H1 (cell line): Measurements from ENCODE around the gene HIVEP3. TPM values are rescaled to one million over a fixed set of nuclear protein-coding genes. Genes with fewer than 3 reads are reported as not detected.

Source experiments
- CTCF ChIA-PET: fragments of 300-600 bp; sonication (Branson Sonifier 250); formaldehyde crosslinking; loops from one replicate; lab custom pipeline; 2021; ENCODE audit not compliant: partially characterized antibody; lab: Charles Lee
- POLR2A ChIA-PET: fragments of 300-600 bp; sonication (Branson Sonifier 250); formaldehyde crosslinking; loops from one replicate; lab custom pipeline; 2021; ENCODE audit warnings: inconsistent platforms; ENCODE audit not compliant: partially characterized antibody; lab: Charles Lee
- DNase-seq, 2 experiments: peaks; one replicate each; pipeline versions ENCODE4 v3.0.0 to v3.0.0-alpha.2; 2010 to 2022; ENCODE audit warnings: low spot score in 2 of 2, low read depth in 1 of 2, mixed read lengths in 1 of 2
- FAIRE-seq: peaks from 2 replicates; lab custom pipeline; 2011; peaks lifted over from hg19 to GRCh38; lab: Jason Lieb, UNC
- H2AFZ ChIP-seq: 2 replicates; pipeline ENCODE4 v1.8.1; 2012; ENCODE audit warnings: low read length, inconsistent platforms
- H2AK5ac ChIP-seq: 2 replicates; pipeline ENCODE4 v1.6.1; 2013; ENCODE audit warnings: low read depth, low read length
- H2BK120ac ChIP-seq: replicated peaks from 2 replicates; pipeline ENCODE3; 2013; ENCODE audit warnings: low read depth, low read length, inconsistent platforms
- H2BK12ac ChIP-seq: 2 replicates; pipeline ENCODE4 v1.6.1; 2013; ENCODE audit warnings: low read depth, low read length
- H2BK15ac ChIP-seq: 2 replicates; pipeline ENCODE4 v1.6.1; 2013; ENCODE audit warnings: low read length
- H2BK20ac ChIP-seq: 2 replicates; pipeline ENCODE4 v1.6.1; 2013; ENCODE audit warnings: low read length
- H2BK5ac ChIP-seq: 2 replicates; pipeline ENCODE4 v1.6.1; 2013; ENCODE audit warnings: low read depth, low read length
- H3K14ac ChIP-seq: 2 replicates; pipeline ENCODE4 v1.6.1; 2013; ENCODE audit warnings: inconsistent platforms; ENCODE audit not compliant: insufficient read length
- H3K18ac ChIP-seq: 2 replicates; pipeline ENCODE4 v1.6.1; 2013; ENCODE audit warnings: low read length; ENCODE audit errors: extremely low read depth
- H3K23ac ChIP-seq: 2 replicates; pipeline ENCODE4 v1.6.1; 2013; ENCODE audit warnings: inconsistent platforms; ENCODE audit not compliant: insufficient read length
- H3K23me2 ChIP-seq: 2 replicates; pipeline ENCODE4 v1.6.1; 2013; ENCODE audit warnings: low read depth, low read length
- H3K27ac ChIP-seq: 2 replicates; pipeline ENCODE4 v1.6.1; 2011; ENCODE audit warnings: low read depth, low read length, inconsistent platforms
- H3K27me3 ChIP-seq, 4 experiments: replicated peaks in 1 of 4; 1 replicate in 1 of 4; 2 replicates in 3 of 4; pipeline versions ENCODE4 v1.6.1 to v1.8.1; 2011 to 2013; ENCODE audit warnings: low read length in 3 of 4, mild to moderate bottlenecking in 3 of 4, inconsistent platforms in 2 of 4, mixed read lengths in 2 of 4, moderate library complexity in 1 of 4; ENCODE audit not compliant: control insufficient read depth in 3 of 4, insufficient read depth in 3 of 4; ENCODE audit errors: extremely low read depth in 1 of 4
- H3K36me3 ChIP-seq, 4 experiments: 2 replicates each; pipeline versions ENCODE4 v1.6.1 to v1.8.1; 2011 to 2013; ENCODE audit warnings: mild to moderate bottlenecking in 4 of 4, low read length in 3 of 4, moderate library complexity in 2 of 4, control low read depth in 1 of 4, inconsistent platforms in 1 of 4; ENCODE audit not compliant: insufficient read depth in 4 of 4, control insufficient read depth in 2 of 4
- H3K4ac ChIP-seq: replicated peaks from 2 replicates; pipeline ENCODE3; 2013; ENCODE audit warnings: low read length, low read depth, mixed read lengths, inconsistent platforms; ENCODE audit not compliant: insufficient read length
- H3K4me1 ChIP-seq, 4 experiments: replicated peaks in 1 of 4; 1 replicate in 1 of 4; 2 replicates in 3 of 4; pipeline versions ENCODE4 v1.6.1 to v1.8.1; 2011 to 2013; ENCODE audit warnings: low read length in 3 of 4, inconsistent platforms in 2 of 4, mixed read lengths in 1 of 4; ENCODE audit not compliant: insufficient read depth in 4 of 4, control insufficient read depth in 3 of 4
- H3K4me2 ChIP-seq, 2 experiments: 2 replicates each; pipeline versions ENCODE4 v1.6.1 to v1.8.1; 2011 to 2013; ENCODE audit warnings: low read depth in 2 of 2, low read length in 2 of 2, control low read depth in 1 of 2, inconsistent platforms in 1 of 2, mild to moderate bottlenecking in 1 of 2; ENCODE audit not compliant: insufficient read depth in 1 of 2
- H3K4me3 ChIP-seq, 4 experiments: fragments of 200-600, 300-600 bp in 1 of 4; sonication (generic), shearing (Covaris generic), sonication (Bioruptor Twin) in 1 of 4; 2 replicates each; pipeline versions ENCODE4 v1.5.1 to v1.8.1; 2011 to 2016; ENCODE audit warnings: low read length in 4 of 4, low read depth in 3 of 4, control low read depth in 2 of 4, inconsistent platforms in 2 of 4, mild to moderate bottlenecking in 2 of 4, mixed read lengths in 1 of 4, moderate library complexity in 1 of 4; ENCODE audit not compliant: insufficient read depth in 2 of 4; ENCODE audit errors: extremely low read depth in 1 of 4
- H3K56ac ChIP-seq: replicated peaks from 2 replicates; pipeline ENCODE3; 2013; ENCODE audit warnings: low read depth, mild to moderate bottlenecking, mixed read lengths, low read length, inconsistent platforms; ENCODE audit not compliant: insufficient read length
- H3K79me1 ChIP-seq: 2 replicates; pipeline ENCODE4 v1.6.1; 2013; ENCODE audit warnings: low read depth, low read length, control low read depth
- H3K79me2 ChIP-seq, 2 experiments: 2 replicates each; pipeline versions ENCODE4 v1.6.1 to v1.8.1; 2012 to 2013; ENCODE audit warnings: low read length in 2 of 2, mild to moderate bottlenecking in 2 of 2, inconsistent platforms in 1 of 2; ENCODE audit not compliant: insufficient read depth in 2 of 2, control insufficient read depth in 1 of 2
- H3K9ac ChIP-seq, 4 experiments: replicated peaks in 1 of 4; 1 replicate in 1 of 4; 2 replicates in 3 of 4; pipeline versions ENCODE4 v1.6.1 to v1.8.1; 2011 to 2013; ENCODE audit warnings: low read depth in 3 of 4, low read length in 3 of 4, control low read depth in 2 of 4, mild to moderate bottlenecking in 2 of 4, moderate library complexity in 2 of 4, inconsistent platforms in 1 of 4; ENCODE audit errors: extremely low read depth in 1 of 4
- H3K9me3 ChIP-seq, 2 experiments: 2 replicates each; pipeline versions ENCODE4 v1.6.1 to v1.8.1; 2012 to 2013; ENCODE audit warnings: mild to moderate bottlenecking in 2 of 2, moderate library complexity in 2 of 2, control low read depth in 1 of 2, inconsistent platforms in 1 of 2, low read depth in 1 of 2, low read length in 1 of 2, mixed read lengths in 1 of 2; ENCODE audit not compliant: insufficient read depth in 2 of 2
- H4K20me1 ChIP-seq, 2 experiments: replicated peaks in 1 of 2; 2 replicates each; pipeline versions ENCODE3 to v1.8.1; 2011 to 2013; ENCODE audit warnings: inconsistent platforms in 2 of 2, low read length in 2 of 2, mild to moderate bottlenecking in 1 of 2; ENCODE audit not compliant: insufficient read depth in 2 of 2, control insufficient read depth in 1 of 2
- H4K5ac ChIP-seq: 2 replicates; pipeline ENCODE4 v1.6.1; 2013; ENCODE audit warnings: low read length, low read depth, mixed read lengths, inconsistent platforms; ENCODE audit not compliant: insufficient read length
- H4K8ac ChIP-seq: 2 replicates; pipeline ENCODE4 v1.8.0; 2013; ENCODE audit warnings: mild to moderate bottlenecking, moderate library complexity, low read length, inconsistent platforms; ENCODE audit not compliant: insufficient read depth; ENCODE audit errors: extremely low read depth
- H4K91ac ChIP-seq: replicated peaks from 2 replicates; pipeline ENCODE3; 2013; ENCODE audit warnings: low read length, mixed read lengths, inconsistent platforms; ENCODE audit not compliant: insufficient read length
- BCL11A ChIP-seq, 2 experiments: IDR thresholded peaks; one replicate each; pipeline ENCODE4 v1.6.1; 2011; ENCODE audit warnings: low read depth in 2 of 2, low read length in 2 of 2, mild to moderate bottlenecking in 2 of 2
- BRCA1 ChIP-seq: IDR thresholded peaks from 2 replicates; pipeline ENCODE4 v1.6.1; 2012; ENCODE audit warnings: low read depth, low read length, improper control_type of control experiment
- CHD2 ChIP-seq: IDR thresholded peaks from 2 replicates; pipeline ENCODE4 v1.6.1; 2012; ENCODE audit warnings: low read length, improper control_type of control experiment
- E2F6 ChIP-seq: IDR thresholded peaks from 2 replicates; pipeline ENCODE4 v1.6.1; 2012; ENCODE audit warnings: inconsistent platforms
- HDAC2 ChIP-seq, 2 experiments: fragments of 300-600 bp in 1 of 2; sonication (generic) in 1 of 2; IDR thresholded peaks; 2 replicates each; pipeline ENCODE4 v1.6.1; 2011 to 2012; ENCODE audit warnings: low read depth in 2 of 2, low read length in 2 of 2, mild to moderate bottlenecking in 2 of 2, moderate library complexity in 2 of 2, borderline replicate concordance in 1 of 2, inconsistent platforms in 1 of 2
- JUN ChIP-seq: IDR thresholded peaks from 2 replicates; pipeline ENCODE4 v1.6.1; 2011; ENCODE audit warnings: low read depth, mild to moderate bottlenecking, improper control_type of control experiment, low read length
- KDM1A ChIP-seq: fragments of 200-600, 300-600 bp; sonication (generic); IDR thresholded peaks from 2 replicates; pipeline ENCODE4 v1.7.1; 2016; ENCODE audit warnings: mild to moderate bottlenecking, low read length, borderline replicate concordance
- MAFK ChIP-seq: IDR thresholded peaks from 2 replicates; pipeline ENCODE4 v1.6.1; 2012; ENCODE audit warnings: low read depth, mild to moderate bottlenecking, improper control_type of control experiment, low read length
- NRF1 ChIP-seq: IDR thresholded peaks from 2 replicates; pipeline ENCODE4 v1.6.1; 2011; ENCODE audit warnings: mild to moderate bottlenecking, low read depth, low read length, improper control_type of control experiment
- PHF8 ChIP-seq: fragments of 200-600 bp; sonication (generic); conservative IDR thresholded peaks from 2 replicates; pipeline ENCODE4 v1.7.1; 2012; ENCODE audit warnings: low read depth, mild to moderate bottlenecking, inconsistent platforms, low read length, moderate library complexity
- SIRT6 ChIP-seq: IDR thresholded peaks from one replicate; pipeline ENCODE4 v1.7.1; 2012; ENCODE audit warnings: low read length, inconsistent platforms
- SP2 ChIP-seq: IDR thresholded peaks from 2 replicates; pipeline ENCODE4 v1.6.1; 2012; ENCODE audit warnings: mild to moderate bottlenecking, low read length, inconsistent platforms
- SUZ12 ChIP-seq: fragments of 200-600 bp; sonication (generic); IDR thresholded peaks from 2 replicates; pipeline ENCODE4 v1.6.1; 2012; ENCODE audit warnings: mild to moderate bottlenecking, inconsistent platforms, low read length, moderate library complexity, mixed read lengths
- TBP ChIP-seq: IDR thresholded peaks from 2 replicates; pipeline ENCODE4 v1.6.1; 2011; ENCODE audit warnings: low read depth, low read length, improper control_type of control experiment
- TEAD4 ChIP-seq: IDR thresholded peaks from 2 replicates; pipeline ENCODE4 v1.6.1; 2012; ENCODE audit warnings: low read depth, low read length, inconsistent platforms, mixed read lengths
- WGBS, 2 experiments: shearing (Covaris generic) in 1 of 2; methylation state at CpG; one replicate each; pipeline versions ENCODE4 v1.1.6 to v1.1.7; 2013 to 2015; ENCODE audit warnings: low lambda C conversion rate in 2 of 2, mixed read lengths in 2 of 2, inconsistent platforms in 1 of 2, low coverage in 1 of 2, missing lambda C conversion rate in 1 of 2; ENCODE audit not compliant: insufficient replicate concordance in 2 of 2, insufficient coverage in 1 of 2, insufficient read length in 1 of 2; ENCODE audit errors: extremely low coverage in 1 of 2, missing lambda C conversion rate in 1 of 2; 5-methylcytosine and 5-hydroxymethylcytosine counted together
- polyA plus RNA-seq, 7 experiments: library from polyadenylated mRNA; depleted of rRNA in 3 of 7; stranded (reverse) in 5 of 7; unstranded in 2 of 7; fragments of >200 nt in 5 of 7; fragments of 200-250 nt in 2 of 7; gene quantifications; 1 replicate in 5 of 7; 2 replicates in 1 of 7; 4 replicates in 1 of 7; pipeline versions ENCODE4 v1.2.1 to v1.2.3, GENCODE V29; 2011 to 2013; ENCODE audit warnings: missing spikeins in 2 of 7, mixed read lengths in 2 of 7
- total RNA-seq: library from RNA; stranded (reverse); fragmentation: NEBNext Ultra II Directional; extraction: Animal tissue kit (Norgen Biotek cat#: 25700); gene quantifications from 2 replicates; pipeline ENCODE4 v1.2.1, GENCODE V29; 2021

HIVEP3 gene
- total and polyA plus RNA-seq, 2 of the 8 experiments (the other 6 are each of a cell fraction or from before 2014, with no cell fraction given), result 0.24 to 0.69 TPM

- H4K5ac ChIP-seq, result no peak overlapping the region
- H3K9ac ChIP-seq, result no peak overlapping the region
- H3K27me3 ChIP-seq, result no peaks in the 10 kb centered on the region
- no peak overlapping the region for H3K56ac ChIP-seq
- H2BK5ac ChIP-seq, result no peak overlapping the region
- H3K4ac ChIP-seq, result no peak overlapping the region
- no peaks in the 10 kb centered on the region for H3K9me3 ChIP-seq
- no peaks in the 10 kb centered on the region for H4K20me1 ChIP-seq
- H3K4me3 ChIP-seq, result no peak overlapping the region
- no peak overlapping the region for H2AFZ ChIP-seq
- no peak overlapping the region for H3K14ac ChIP-seq
- no peak overlapping the region for H3K27ac ChIP-seq
- peaks cover 0 to 3% (median 0%) of the 10 kb centered on the region in 4 experiments; a peak in 1 of 7 replicates for H3K4me1 ChIP-seq
- WGBS, 2 experiments, result 87% methylated on average over 1 of the region's 2 CpGs; no CpG with 5 or more reads in 1 of the 2 experiments
- H3K23me2 ChIP-seq, result no peaks in the 10 kb centered on the region
- no peak overlapping the region for H3K23ac ChIP-seq
- no peak overlapping the region for H2BK15ac ChIP-seq
- H3K18ac ChIP-seq, result no peak overlapping the region
- no peaks in the 10 kb centered on the region for H3K79me1 ChIP-seq
- POLR2A ChIA-PET, result interaction anchor here (1.5 kb wide), 1 partner anchor 11 kb away, joined by 5 read pairs; no protein-coding TSS in a partner anchor
- no peak overlapping the region for H2BK12ac ChIP-seq
- no peaks in the 10 kb centered on the region for H3K79me2 ChIP-seq
- no peak overlapping the region for H2AK5ac ChIP-seq
- H3K4me2 ChIP-seq, result no peak overlapping the region
- no peak overlapping the region for H4K91ac ChIP-seq
- no peak overlapping the region; the same call in 1 of the 2 replicates for H4K8ac ChIP-seq
- H2BK20ac ChIP-seq, result no peak overlapping the region
- FAIRE-seq (no peak), DNase-seq (no peak)
- H2BK120ac ChIP-seq, result no peak overlapping the region
- CTCF ChIA-PET, result interaction anchor here (0.7 to 2.9 kb wide), 30 partner anchors 8 to 361 kb away, joined by 3 to 15 read pairs (median 4); no protein-coding TSS in a partner anchor
- H3K36me3 ChIP-seq, result no peaks in the 10 kb centered on the region
- TF ChIP-seq JUN (no peak), BCL11A (IDR thresholded peaks at IDR 0.05; ENCODE audit: low read depth in 2 of 2, low read length in 2 of 2) (no peak), BRCA1 (no peak), TBP (no peak), SIRT6 (no peak), MAFK (no peak), CHD2 (no peak), E2F6 (no peak), HDAC2 (IDR thresholded peaks at IDR 0.05; ENCODE audit: borderline replicate concordance in 1 of 2, low read depth in 2 of 2, low read length in 2 of 2) (no peak), NRF1 (no peak), SUZ12 (no peak), KDM1A (no peak), SP2 (no peak), TEAD4 (no peak), PHF8 (no peak)
Measured at GRCh38 chr1:41812453-41812852, 106.3 kb downstream of the HIVEP3 start.
